ENCODE data around the gene NPAS3.

Gene NPAS3

DNA sequence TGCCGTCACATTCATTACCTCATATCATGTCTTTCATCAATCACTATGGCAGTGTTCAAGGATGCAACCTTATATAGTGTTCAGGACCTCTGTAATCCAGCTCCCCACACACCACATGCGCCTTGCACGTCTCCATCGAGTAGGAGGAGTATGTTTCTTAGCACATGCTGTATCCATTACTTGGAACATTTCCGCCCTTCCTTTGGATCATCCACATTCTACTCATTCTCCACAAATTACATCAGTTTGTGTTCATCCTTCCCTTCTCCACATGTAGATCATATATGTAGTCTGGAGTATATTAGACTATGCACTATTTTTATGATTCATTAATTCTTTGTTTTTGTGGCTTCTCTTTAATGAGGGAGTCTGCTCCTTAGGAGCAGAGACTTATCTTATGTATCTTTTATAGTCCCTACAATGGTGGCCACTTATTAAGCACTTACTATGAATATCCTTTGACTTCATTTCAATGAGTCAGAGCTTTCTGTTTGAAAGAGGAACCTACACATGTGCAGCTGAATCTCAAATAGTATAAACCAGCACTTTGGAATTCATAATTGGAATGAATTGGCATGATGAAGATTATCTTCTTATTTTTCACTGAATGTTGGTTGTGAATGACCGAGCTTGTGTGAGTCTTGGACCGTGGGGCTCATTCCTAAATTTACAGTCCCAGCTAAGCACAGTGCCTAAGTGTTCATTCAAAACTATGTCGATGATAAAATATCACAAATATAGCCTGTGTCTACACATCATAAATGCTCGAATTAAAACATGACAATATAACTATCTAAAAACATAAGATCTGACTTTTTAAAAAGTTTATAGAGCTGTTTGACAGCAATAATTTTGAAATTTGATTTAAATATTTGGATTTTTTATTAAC, 30.2 kb upstream of the NPAS3 start:
- H3K4me3 ChIP-seq (ENCODE audit: low read depth, low read length): no peak overlapping the region
- DNase-seq (ENCODE audit: low read depth): no peak
- TF ChIP-seq CTCF (IDR thresholded peaks at IDR 0.05; ENCODE audit: low read depth, low read length, missing control alignments): no peak

DNA sequence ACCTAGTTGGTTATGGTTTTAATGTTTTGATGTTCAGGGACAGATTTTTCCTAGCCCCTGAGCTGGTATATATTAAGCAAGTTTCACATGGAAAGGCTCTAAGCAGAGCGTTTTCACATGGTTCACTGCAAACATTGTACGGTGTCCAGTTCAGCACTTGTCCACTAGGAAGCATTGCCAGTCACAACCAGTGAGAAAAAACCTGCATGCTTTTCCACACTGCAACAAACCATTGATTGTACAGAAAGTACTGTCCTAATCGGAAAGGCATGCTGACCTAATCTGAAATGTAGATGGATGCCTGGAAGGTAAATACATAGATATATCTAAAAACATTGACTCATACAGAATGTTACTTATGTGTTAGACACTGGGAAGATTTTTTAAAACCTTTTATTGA, 25.0 kb upstream of the NPAS3 start:
- H3K4me3 ChIP-seq (ENCODE audit: low read depth, low read length): no peak overlapping the region
- DNase-seq (ENCODE audit: low read depth): no peak
- TF ChIP-seq CTCF (IDR thresholded peaks at IDR 0.05; ENCODE audit: low read depth, low read length, missing control alignments): no peak

DNA sequence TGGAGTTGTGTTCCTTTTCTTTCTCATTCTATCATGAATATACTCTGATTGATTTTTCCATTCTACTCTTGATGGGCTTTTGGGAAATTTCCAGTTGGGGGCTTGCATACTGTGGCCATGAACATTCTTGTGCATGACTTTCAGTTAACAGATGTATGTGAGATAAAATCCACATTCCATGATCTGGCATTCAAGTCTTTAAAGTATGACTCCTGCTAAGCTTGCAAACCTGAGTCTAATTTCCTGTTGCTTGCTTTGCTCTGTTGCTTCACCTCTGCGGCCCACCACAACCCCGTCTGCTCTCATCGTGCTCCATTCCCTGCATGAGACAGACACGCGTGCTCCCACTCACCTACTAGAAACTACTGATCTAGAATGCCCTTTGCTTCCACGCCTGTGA, 24.3 kb upstream of the NPAS3 start:
- no peak for TF ChIP-seq CTCF (IDR thresholded peaks at IDR 0.05; ENCODE audit: low read depth, low read length, missing control alignments)
- no peak overlapping the region for H3K4me3 ChIP-seq (ENCODE audit: low read depth, low read length)
- no peak for DNase-seq (ENCODE audit: low read depth)

DNA sequence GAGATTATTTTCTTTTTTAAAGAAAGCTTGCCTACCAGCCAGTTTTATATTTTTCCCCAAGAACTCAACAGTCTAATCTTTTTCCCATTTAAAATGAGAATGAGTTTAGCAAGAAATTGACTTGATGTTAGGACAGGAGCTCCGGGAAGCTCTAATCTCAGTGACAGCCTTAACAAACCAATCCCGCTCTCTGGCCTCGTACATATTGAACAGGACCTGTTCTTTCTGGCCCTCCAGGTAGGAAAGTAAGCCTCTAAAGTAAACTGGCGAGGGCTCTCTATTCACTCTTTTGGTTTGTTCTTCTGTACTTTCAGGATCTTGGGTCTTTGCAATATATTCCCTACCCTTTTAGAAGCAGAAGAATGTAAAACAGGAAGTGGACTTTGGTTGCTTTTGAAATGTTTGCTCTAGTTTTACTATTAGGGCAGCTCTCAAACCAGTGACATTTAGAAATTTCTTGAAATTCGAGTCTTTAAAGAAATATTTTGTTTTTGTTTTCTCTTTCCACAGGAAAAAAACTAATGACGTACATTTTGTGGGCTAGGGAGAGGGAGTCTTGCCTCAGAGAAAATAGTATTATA, 17.9 kb upstream of the NPAS3 start:
- H3K4me3 ChIP-seq (ENCODE audit: low read depth, low read length): no peak overlapping the region
- no peak for TF ChIP-seq CTCF (IDR thresholded peaks at IDR 0.05; ENCODE audit: low read depth, low read length, missing control alignments)
- no peak for DNase-seq (ENCODE audit: low read depth)

GRCh38 chr14:32925439-32925838, 13.2 kb upstream of the NPAS3 start:
- H3K4me3 ChIP-seq (ENCODE audit: low read depth, low read length): no peak overlapping the region
- TF ChIP-seq CTCF (IDR thresholded peaks at IDR 0.05; ENCODE audit: low read depth, low read length, missing control alignments): no peak
- DNase-seq (ENCODE audit: low read depth): no peak

DNA sequence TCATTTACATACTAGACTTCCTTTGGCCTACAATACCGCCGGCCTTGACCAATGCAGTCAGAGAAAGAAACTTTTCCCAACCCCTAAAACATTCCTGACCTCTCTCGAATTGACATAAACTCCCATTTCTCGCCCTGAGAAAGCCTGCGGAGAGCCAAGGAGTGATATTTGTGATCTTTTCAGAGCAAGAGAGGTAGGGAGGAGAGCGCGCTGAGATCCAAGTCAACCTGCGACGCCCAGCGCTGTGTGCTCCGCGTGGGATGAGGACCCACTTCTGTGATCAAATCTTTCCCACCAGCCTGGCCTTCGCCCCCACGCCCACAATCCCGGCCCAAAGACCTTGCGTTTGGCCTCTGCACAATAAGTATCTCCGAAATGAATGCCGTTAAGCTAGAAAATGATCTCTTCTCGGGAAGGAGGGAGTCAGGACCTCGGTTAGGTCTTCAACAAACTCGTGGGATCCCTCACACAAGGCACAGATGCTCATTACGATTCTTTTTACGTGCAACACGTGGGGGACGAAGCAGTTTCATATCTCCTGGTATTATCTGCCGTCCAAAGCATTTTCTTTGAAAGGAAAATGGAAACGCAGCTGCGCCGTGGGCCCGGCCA, 6.3 kb upstream of the NPAS3 start:
- TF ChIP-seq CTCF (IDR thresholded peaks at IDR 0.05; ENCODE audit: low read depth, low read length, missing control alignments): no peak
- no peak overlapping the region for H3K4me3 ChIP-seq (ENCODE audit: low read depth, low read length)
- DNase-seq (ENCODE audit: low read depth): no peak
